ENCODE data around the gene ZNF695.

ZNF695 gene

GRCh38 chr1:246959944-246960693 lies 47.7 kb downstream of the ZNF695 start:
- no peak for DNase-seq (ENCODE audit: low read depth, low spot score)

GRCh38 chr1:246954126-246954525 lies 53.7 kb downstream of the ZNF695 start:
- DNase-seq (ENCODE audit: low read depth, low spot score), result no peak

DNA sequence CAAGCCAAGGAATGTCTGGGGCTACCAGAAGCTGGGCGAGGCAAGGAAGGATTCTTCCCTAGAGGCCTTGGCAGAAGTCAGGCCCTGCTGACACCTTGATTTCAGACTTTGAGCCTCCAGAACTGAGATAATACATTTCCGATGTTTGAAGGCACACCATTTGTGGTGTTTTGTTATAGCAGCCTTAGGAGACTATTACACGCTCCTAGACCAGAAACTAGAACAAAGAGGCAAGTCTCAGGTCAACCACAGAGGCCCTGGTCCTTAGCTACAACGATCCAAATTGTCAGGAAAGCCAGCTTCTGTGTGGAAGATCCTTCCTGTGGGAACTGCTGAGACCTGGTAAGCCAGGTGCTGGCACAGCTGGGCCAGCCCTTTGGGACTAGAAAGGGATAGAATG lies 56.4 kb downstream of the ZNF695 start:
- no peak for DNase-seq (ENCODE audit: low read depth, low spot score)

DNA sequence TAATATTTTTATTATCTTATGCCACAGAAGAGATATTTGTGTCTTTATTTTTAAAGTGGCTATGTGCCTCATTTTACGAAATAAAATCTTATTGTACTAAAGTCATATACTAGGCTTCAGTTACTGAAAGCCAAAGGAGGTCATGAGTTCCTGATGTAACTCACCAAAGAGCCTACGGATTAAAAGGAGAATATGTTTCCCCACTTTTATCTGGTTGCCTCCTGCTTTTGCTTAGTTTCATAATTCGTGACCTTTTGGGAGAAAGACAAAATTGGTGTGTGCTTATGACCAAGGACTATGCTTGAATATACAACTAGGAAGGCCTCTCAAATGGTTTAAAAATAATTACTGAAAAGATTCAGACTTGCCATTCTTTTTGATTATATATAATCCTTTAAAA lies 57.9 kb downstream of the ZNF695 start:
- DNase-seq (ENCODE audit: low read depth, low spot score), result no peak

DNA sequence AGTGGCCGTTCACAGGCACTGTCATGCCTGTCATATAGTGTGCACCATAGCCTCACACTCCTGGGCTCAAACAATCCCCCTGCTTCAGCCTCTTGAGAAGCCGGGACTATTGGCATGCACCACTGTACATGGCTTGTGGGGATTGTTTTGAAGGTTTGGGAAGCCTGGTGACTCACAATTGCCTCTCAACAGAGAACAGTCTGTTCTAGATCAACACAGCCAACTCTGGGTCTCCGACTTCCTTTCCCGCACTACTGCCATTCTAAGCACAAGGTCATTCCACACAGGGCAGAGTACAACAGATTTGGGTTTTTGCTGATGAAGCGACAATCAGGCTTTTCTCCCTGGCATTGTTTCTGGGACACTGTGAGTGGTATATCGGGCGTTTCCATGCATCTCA lies 60.6 kb downstream of the ZNF695 start:
- no peak for DNase-seq (ENCODE audit: low read depth, low spot score)

DNA sequence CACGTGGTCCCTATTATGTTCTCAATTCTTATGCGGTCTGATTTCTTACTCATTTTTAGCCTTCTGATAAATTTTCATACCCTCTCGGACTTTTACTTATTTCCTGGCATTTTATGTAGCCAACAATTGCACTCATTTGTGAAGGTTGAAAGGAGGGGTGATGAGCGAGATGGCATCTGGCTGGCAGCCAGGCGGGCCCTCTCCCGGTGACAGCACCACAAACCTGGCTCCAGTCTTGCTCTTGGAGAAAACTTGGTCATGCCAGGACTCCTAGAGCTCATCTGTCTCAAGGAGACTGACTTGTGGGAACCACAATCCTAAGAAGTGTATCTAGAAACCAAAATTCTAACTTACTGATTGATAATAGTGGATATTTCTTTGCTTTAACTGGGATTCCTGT lies 61.5 kb downstream of the ZNF695 start:
- no peak for DNase-seq (ENCODE audit: low read depth, low spot score)

Data from activated CD4-positive, CD25-positive, alpha-beta regulatory T cell treated with anti-CD3 and anti-CD28 coated beads, Interleukin-2, amount 50 U/mL, for 16 hours (primary cell).